Neural cell (in vitro differentiated cells): Measurements from ENCODE around the gene SPAG16. TPM values are rescaled to one million over a fixed set of nuclear protein-coding genes. Genes with fewer than 3 reads are reported as not detected.
"Not testable (repeated sequence)": the region's sequence is repeated elsewhere in the genome, so short reads cannot be mapped to it uniquely, and the experiment has no call there.

Experiments used
- H2AFZ ChIP-seq: fragments of 200-600, 300-800 bp; sonication (generic), shearing (Covaris generic); 2 replicates; pipeline ENCODE4 v1.6.0; 2014; ENCODE audit warnings: low read depth, mild to moderate bottlenecking, antibody characterized with exemption, low read length, moderate library complexity
- H3F3A ChIP-seq: fragments of 200-600 bp; shearing (Covaris generic); 2 replicates; pipeline ENCODE4 v1.6.1; 2016; ENCODE audit warnings: mild to moderate bottlenecking, moderate library complexity, mixed read lengths, antibody characterized with exemption, low read length; ENCODE audit not compliant: insufficient read depth, poor library complexity, severe bottlenecking
- H3K27ac ChIP-seq: fragments of 200-600, 300-800 bp; sonication (generic), shearing (Covaris generic); 2 replicates; pipeline ENCODE4 v1.5.1; 2014; ENCODE audit warnings: mild to moderate bottlenecking, low read length, moderate library complexity
- H3K27me3 ChIP-seq: fragments of 300-800, 200-600 bp; sonication (generic), shearing (Covaris generic); 2 replicates; pipeline ENCODE4 v1.6.0; 2014; ENCODE audit warnings: mild to moderate bottlenecking, low read depth, low read length, moderate library complexity; ENCODE audit not compliant: insufficient read depth
- H3K36me3 ChIP-seq: fragments of 300-800, 200-600 bp; sonication (generic), shearing (Covaris generic); 2 replicates; pipeline ENCODE4 v1.5.1; 2014; ENCODE audit warnings: mild to moderate bottlenecking, antibody characterized with exemption, low read length, moderate library complexity; ENCODE audit not compliant: insufficient read depth
- H3K4me2 ChIP-seq: fragments of 300-800, 200-600 bp; sonication (generic), shearing (Covaris generic); 2 replicates; pipeline ENCODE4 v1.6.0; 2014; ENCODE audit warnings: mild to moderate bottlenecking, low read length
- H3K4me3 ChIP-seq: fragments of 300-800, 200-600 bp; sonication (generic), shearing (Covaris generic); 2 replicates; pipeline ENCODE4 v1.5.1; 2014; ENCODE audit warnings: mild to moderate bottlenecking, low read length, moderate library complexity
- H3K79me2 ChIP-seq: fragments of 200-600 bp; shearing (Covaris generic); replicated peaks from 2 replicates; pipeline ENCODE4 v1.6.0; 2014; ENCODE audit warnings: mild to moderate bottlenecking, low read length, moderate library complexity; ENCODE audit not compliant: insufficient read depth
- H3K9ac ChIP-seq: fragments of 300-800, 200-600 bp; sonication (generic), shearing (Covaris generic); 2 replicates; pipeline ENCODE4 v1.6.1; 2016; ENCODE audit warnings: mild to moderate bottlenecking, low read length, mixed read lengths
- H3K9me2 ChIP-seq: fragments of 200-600 bp; shearing (Covaris generic); 2 replicates; pipeline ENCODE4 v1.6.1; 2016; ENCODE audit warnings: mild to moderate bottlenecking, low read length, mixed read lengths; ENCODE audit not compliant: insufficient read depth
- H3K9me3 ChIP-seq: fragments of 200-600, 300-800 bp; sonication (generic), shearing (Covaris generic); 2 replicates; pipeline ENCODE4 v1.6.1; 2016; ENCODE audit warnings: mild to moderate bottlenecking, mixed run types, low read length, moderate library complexity, mixed read lengths
- H4K20me1 ChIP-seq: fragments of 200-600 bp; shearing (Covaris generic); 2 replicates; pipeline ENCODE4 v1.6.1; 2016; ENCODE audit warnings: mild to moderate bottlenecking, mixed run types; ENCODE audit not compliant: insufficient read depth
- CTCF ChIP-seq: fragments of 450-650 bp; IDR thresholded peaks from 2 replicates; pipeline ENCODE4 v1.5.1; 2014; ENCODE audit warnings: antibody characterized with exemption, mild to moderate bottlenecking, moderate library complexity; ENCODE audit not compliant: poor library complexity, severe bottlenecking
- EP300 ChIP-seq: fragments of 450-650 bp; conservative IDR thresholded peaks from 2 replicates; pipeline ENCODE4 v1.6.1; 2014; ENCODE audit warnings: antibody characterized with exemption, mild to moderate bottlenecking, moderate library complexity; ENCODE audit not compliant: poor library complexity, severe bottlenecking
- EZH2 ChIP-seq: fragments of 200-600, 300-800 bp; shearing (Covaris generic), sonication (generic); IDR thresholded peaks from 2 replicates; pipeline ENCODE4 v1.6.1; 2014; ENCODE audit warnings: antibody characterized with exemption, low read length, borderline replicate concordance, mild to moderate bottlenecking; ENCODE audit not compliant: insufficient read depth, poor library complexity, severe bottlenecking
- MXI1 ChIP-seq: fragments of 450-650 bp; conservative IDR thresholded peaks from 2 replicates; pipeline ENCODE4 v1.6.1; 2014; ENCODE audit warnings: antibody characterized with exemption, mild to moderate bottlenecking; ENCODE audit not compliant: poor library complexity, severe bottlenecking
- POLR2AphosphoS5 ChIP-seq: IDR thresholded peaks from 2 replicates; pipeline ENCODE4 v1.6.1; 2012
- RAD21 ChIP-seq: fragments of 450-650 bp; conservative IDR thresholded peaks from 2 replicates; pipeline ENCODE4 v1.6.1; 2014; ENCODE audit warnings: antibody characterized with exemption, mild to moderate bottlenecking, moderate library complexity
- SMC3 ChIP-seq: fragments of 450-650 bp; conservative IDR thresholded peaks from 2 replicates; pipeline ENCODE4 v1.6.1; 2014; ENCODE audit warnings: antibody characterized with exemption, mild to moderate bottlenecking, moderate library complexity; ENCODE audit not compliant: poor library complexity
- TAF1 ChIP-seq: IDR thresholded peaks from 2 replicates; pipeline ENCODE4 v1.6.1; 2012; ENCODE audit warnings: low read depth
- polyA plus RNA-seq: library from polyadenylated mRNA; depleted of rRNA; stranded (reverse); fragments of >200 nt; gene quantifications from 2 replicates; pipeline ENCODE4 v1.2.3, GENCODE V29; 2014
- TF ChIP-seq, protein P1 (sequence below): IDR thresholded peaks from 2 replicates; pipeline ENCODE4 v1.6.1; 2012; ENCODE audit warnings: borderline replicate concordance

Gene SPAG16
- polyA plus RNA-seq, 1 donor from 2014 or later: 75.4 TPM

- Histone ChIP-seq H3K27ac (no peak overlapping the region), H3F3A (no peaks in the 10 kb centered on the region), H3K4me3 (no peak overlapping the region), H3K79me2 (no peaks in the 10 kb centered on the region), H3K36me3 (no peaks in the 10 kb centered on the region), H3K27me3 (no peaks in the 10 kb centered on the region), H2AFZ (no peak overlapping the region), H3K9me2 (no peaks in the 10 kb centered on the region), H3K9ac (no peak overlapping the region), H3K9me3 (no peaks in the 10 kb centered on the region), H3K4me2 (no peak overlapping the region), H4K20me1 (no peaks in the 10 kb centered on the region)
- TF ChIP-seq TAF1 (no peak), EP300 (no peak), EZH2 (no peak), RAD21 (no peak), POLR2AphosphoS5 (no peak), SMC3 (no peak), CTCF (no peak), MXI1 (no peak)
- TF ChIP-seq, protein P1, sequence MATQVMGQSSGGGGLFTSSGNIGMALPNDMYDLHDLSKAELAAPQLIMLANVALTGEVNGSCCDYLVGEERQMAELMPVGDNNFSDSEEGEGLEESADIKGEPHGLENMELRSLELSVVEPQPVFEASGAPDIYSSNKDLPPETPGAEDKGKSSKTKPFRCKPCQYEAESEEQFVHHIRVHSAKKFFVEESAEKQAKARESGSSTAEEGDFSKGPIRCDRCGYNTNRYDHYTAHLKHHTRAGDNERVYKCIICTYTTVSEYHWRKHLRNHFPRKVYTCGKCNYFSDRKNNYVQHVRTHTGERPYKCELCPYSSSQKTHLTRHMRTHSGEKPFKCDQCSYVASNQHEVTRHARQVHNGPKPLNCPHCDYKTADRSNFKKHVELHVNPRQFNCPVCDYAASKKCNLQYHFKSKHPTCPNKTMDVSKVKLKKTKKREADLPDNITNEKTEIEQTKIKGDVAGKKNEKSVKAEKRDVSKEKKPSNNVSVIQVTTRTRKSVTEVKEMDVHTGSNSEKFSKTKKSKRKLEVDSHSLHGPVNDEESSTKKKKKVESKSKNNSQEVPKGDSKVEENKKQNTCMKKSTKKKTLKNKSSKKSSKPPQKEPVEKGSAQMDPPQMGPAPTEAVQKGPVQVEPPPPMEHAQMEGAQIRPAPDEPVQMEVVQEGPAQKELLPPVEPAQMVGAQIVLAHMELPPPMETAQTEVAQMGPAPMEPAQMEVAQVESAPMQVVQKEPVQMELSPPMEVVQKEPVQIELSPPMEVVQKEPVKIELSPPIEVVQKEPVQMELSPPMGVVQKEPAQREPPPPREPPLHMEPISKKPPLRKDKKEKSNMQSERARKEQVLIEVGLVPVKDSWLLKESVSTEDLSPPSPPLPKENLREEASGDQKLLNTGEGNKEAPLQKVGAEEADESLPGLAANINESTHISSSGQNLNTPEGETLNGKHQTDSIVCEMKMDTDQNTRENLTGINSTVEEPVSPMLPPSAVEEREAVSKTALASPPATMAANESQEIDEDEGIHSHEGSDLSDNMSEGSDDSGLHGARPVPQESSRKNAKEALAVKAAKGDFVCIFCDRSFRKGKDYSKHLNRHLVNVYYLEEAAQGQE: no peak
These were observed 412.2 kb downstream of the SPAG16 start for GRCh38 chr2:213696442-213696841.

- not testable (repeated sequence) for H4K20me1 ChIP-seq, H3K36me3 ChIP-seq, H3K27ac ChIP-seq, H3K9ac ChIP-seq, H3K9me2 ChIP-seq, H3K79me2 ChIP-seq, H2AFZ ChIP-seq, H3K4me3 ChIP-seq, H3K27me3 ChIP-seq, H3F3A ChIP-seq, H3K9me3 ChIP-seq, H3K4me2 ChIP-seq
These were observed 417.1 kb downstream of the SPAG16 start for GRCh38 chr2:213701365-213701764.

DNA sequence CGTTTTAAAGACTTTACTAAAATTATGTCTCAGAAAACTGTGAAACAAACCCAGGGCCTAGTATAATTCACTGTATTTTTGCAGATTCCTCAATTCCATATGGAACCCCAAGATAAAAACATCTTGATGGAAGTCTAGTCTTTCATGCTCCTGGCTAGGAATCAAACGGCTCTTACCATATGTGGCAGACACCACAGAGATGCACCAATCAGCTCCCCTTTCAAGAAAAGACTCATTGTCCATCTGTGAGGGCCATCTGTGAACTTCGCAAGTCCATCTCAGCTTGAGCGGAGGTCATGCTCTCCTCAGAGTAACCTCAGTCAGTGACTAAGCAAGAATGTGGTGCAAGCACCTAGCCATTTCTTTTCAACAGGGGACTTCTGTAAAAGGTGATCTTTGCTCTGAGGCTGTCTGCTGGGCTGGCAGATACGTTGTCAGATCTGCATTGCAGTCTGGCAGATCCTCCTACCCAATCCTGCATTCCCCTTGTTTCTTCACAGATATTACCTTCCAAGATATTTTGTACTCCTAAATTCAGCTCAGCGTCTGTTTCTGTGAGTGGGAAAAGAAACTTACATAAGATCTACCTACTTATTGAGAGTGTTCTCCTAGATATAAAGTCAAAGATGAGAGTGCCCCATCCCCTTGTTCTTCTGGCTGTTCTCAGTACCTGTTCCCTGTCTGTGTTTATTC lies 419.3 kb downstream of the SPAG16 start:
- TF ChIP-seq MXI1 (no peak), TAF1 (no peak), SMC3 (no peak), EP300 (no peak), RAD21 (no peak), CTCF (no peak), EZH2 (no peak), POLR2AphosphoS5 (no peak)
- TF ChIP-seq, protein P1: no peak
- no peaks in the 10 kb centered on the region for H3K9me3 ChIP-seq

More for the DNA sequence above, 419.3 kb downstream of the SPAG16 start:
- H3K4me2 ChIP-seq: no peak overlapping the region
- no peaks in the 10 kb centered on the region for H3F3A ChIP-seq
- no peak overlapping the region for H3K9ac ChIP-seq
- H4K20me1 ChIP-seq: no peaks in the 10 kb centered on the region
- H3K36me3 ChIP-seq: no peaks in the 10 kb centered on the region
- H3K27me3 ChIP-seq: no peaks in the 10 kb centered on the region
- no peak overlapping the region for H3K4me3 ChIP-seq
- no peak overlapping the region for H2AFZ ChIP-seq
- no peaks in the 10 kb centered on the region for H3K79me2 ChIP-seq
- no peaks in the 10 kb centered on the region for H3K9me2 ChIP-seq
- H3K27ac ChIP-seq: no peak overlapping the region
